Kidney (tissue), 14 donors: Measurements from ENCODE around the gene GNAI3. TPM values are rescaled to one million over a fixed set of nuclear protein-coding genes. Genes with fewer than 3 reads are reported as not detected.

Experiments
- DNase-seq, 5 donors: peaks; one replicate each; pipeline ENCODE4 v3.0.0-alpha.2; 2013 to 2020
- FAIRE-seq: peaks from 2 replicates; lab custom pipeline; 2012; peaks lifted over from hg19 to GRCh38; lab: Jason Lieb, UNC
- H3K27ac ChIP-seq, 2 donors: one replicate each; pipeline ENCODE4 v1.7.0; 2013; ENCODE audit warnings: low read depth in 2 of 2, low read length in 2 of 2, inconsistent platforms in 1 of 2
- H3K27me3 ChIP-seq: one replicate; pipeline ENCODE4 v1.7.1; 2013; ENCODE audit warnings: low read length, inconsistent platforms; ENCODE audit not compliant: control insufficient read depth, insufficient read depth
- H3K36me3 ChIP-seq, 3 donors: one replicate each; pipeline versions ENCODE4 v1.7.0 to v1.7.1; 2013; ENCODE audit warnings: low read length in 3 of 3, control low read depth in 1 of 3, inconsistent platforms in 1 of 3; ENCODE audit not compliant: insufficient read depth in 3 of 3, control insufficient read depth in 2 of 3
- H3K4me1 ChIP-seq, 3 donors: one replicate each; pipeline versions ENCODE4 v1.7.0 to v1.7.1; 2013; ENCODE audit warnings: low read length in 3 of 3, inconsistent platforms in 1 of 3, low read depth in 1 of 3; ENCODE audit not compliant: control insufficient read depth in 2 of 3, insufficient read depth in 2 of 3
- H3K4me3 ChIP-seq, 3 donors: one replicate each; pipeline versions ENCODE4 v1.7.0 to v1.8.1; 2013; ENCODE audit warnings: low read length in 3 of 3, control low read depth in 1 of 3, inconsistent platforms in 1 of 3
- H3K9ac ChIP-seq, 3 donors: one replicate each; pipeline versions ENCODE4 v1.7.0 to v1.7.1; 2013; ENCODE audit warnings: low read length in 3 of 3, control low read depth in 1 of 3, inconsistent platforms in 1 of 3
- H3K9me3 ChIP-seq, 3 donors: one replicate each; pipeline versions ENCODE4 v1.7.0 to v1.7.1; 2013; ENCODE audit warnings: low read length in 3 of 3, control low read depth in 1 of 3, inconsistent platforms in 1 of 3; ENCODE audit not compliant: control insufficient read depth in 2 of 3, insufficient read depth in 1 of 3
- intact Hi-C: fragments of 100-400 bp; cut with DNase I; formaldehyde crosslinking; loops from one replicate; pipeline ENCODE4 v1.11.1; 2022
- polyA plus RNA-seq: library from polyadenylated mRNA; stranded (reverse); fragments of 350-450 nt; fragmentation: Illumina TruSeq; extraction: RNeasy Lipid Tissue Mini Kit (QIAGEN cat#74804); gene quantifications from one replicate; pipeline ENCODE4 v1.2.3, GENCODE V29; 2014; ENCODE audit warnings: low read depth, low replicate concordance; ENCODE audit not compliant: insufficient read depth
- total RNA-seq: library from RNA; stranded (reverse); fragmentation: NEBNext Ultra II Directional; extraction: Animal tissue kit (Norgen Biotek cat#: 25700); gene quantifications from one replicate; pipeline ENCODE4 v1.2.1, GENCODE V29; 2021
- TF ChIP-seq, protein P1 (sequence below): IDR thresholded peaks from 3 replicates; pipeline ENCODE4 v1.5.1; 2012; ENCODE audit warnings: mild to moderate bottlenecking, moderate library complexity, borderline replicate concordance; ENCODE audit not compliant: insufficient read depth; ENCODE audit errors: extremely low read depth
- donor health status: control.
- donor health status: control.
- donor health status: control.
- donor health status: control.
- donor health status: control.
- donor health status: DM: yes; HTN: yes; CAD: no.
- donor health status: Normal renal cell carcinoma (clear cell type).

Gene GNAI3
- total and polyA plus RNA-seq, 2 donors from 2014 or later = 4.2 to 8.0 TPM

DNA sequence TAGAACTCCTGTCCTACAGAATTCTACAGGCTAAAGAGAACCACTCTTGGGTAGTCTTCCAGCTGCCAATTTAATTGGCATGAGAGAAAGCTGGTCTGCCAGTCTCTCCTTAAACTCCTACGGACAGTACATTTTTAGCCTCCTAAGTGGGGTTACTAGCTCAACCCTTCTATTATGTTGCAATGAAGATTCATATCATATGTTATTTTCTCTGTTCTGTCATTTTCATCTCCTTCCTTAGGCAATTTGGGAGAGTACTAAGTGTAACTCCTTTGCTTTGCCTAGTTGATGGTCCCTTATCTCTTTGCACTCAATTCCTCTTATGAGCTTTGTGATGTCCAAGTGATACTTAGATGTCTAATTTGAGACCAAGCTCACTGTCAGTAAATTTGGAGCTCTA, 57.0 kb downstream of the GNAI3 start:
- Histone ChIP-seq H3K36me3 (no peaks in the 10 kb centered on the region), H3K27ac (no peak overlapping the region), H3K9me3 (no peaks in the 10 kb centered on the region), H3K4me3 (no peak overlapping the region), H3K9ac (no peak overlapping the region), H3K27me3 (no peaks in the 10 kb centered on the region), H3K4me1 (no peaks in the 10 kb centered on the region)
- intact Hi-C loops = no loop called here
- no peak for FAIRE-seq
- DNase-seq = no peak
- TF ChIP-seq, protein P1, sequence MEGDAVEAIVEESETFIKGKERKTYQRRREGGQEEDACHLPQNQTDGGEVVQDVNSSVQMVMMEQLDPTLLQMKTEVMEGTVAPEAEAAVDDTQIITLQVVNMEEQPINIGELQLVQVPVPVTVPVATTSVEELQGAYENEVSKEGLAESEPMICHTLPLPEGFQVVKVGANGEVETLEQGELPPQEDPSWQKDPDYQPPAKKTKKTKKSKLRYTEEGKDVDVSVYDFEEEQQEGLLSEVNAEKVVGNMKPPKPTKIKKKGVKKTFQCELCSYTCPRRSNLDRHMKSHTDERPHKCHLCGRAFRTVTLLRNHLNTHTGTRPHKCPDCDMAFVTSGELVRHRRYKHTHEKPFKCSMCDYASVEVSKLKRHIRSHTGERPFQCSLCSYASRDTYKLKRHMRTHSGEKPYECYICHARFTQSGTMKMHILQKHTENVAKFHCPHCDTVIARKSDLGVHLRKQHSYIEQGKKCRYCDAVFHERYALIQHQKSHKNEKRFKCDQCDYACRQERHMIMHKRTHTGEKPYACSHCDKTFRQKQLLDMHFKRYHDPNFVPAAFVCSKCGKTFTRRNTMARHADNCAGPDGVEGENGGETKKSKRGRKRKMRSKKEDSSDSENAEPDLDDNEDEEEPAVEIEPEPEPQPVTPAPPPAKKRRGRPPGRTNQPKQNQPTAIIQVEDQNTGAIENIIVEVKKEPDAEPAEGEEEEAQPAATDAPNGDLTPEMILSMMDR = no peak

DNA sequence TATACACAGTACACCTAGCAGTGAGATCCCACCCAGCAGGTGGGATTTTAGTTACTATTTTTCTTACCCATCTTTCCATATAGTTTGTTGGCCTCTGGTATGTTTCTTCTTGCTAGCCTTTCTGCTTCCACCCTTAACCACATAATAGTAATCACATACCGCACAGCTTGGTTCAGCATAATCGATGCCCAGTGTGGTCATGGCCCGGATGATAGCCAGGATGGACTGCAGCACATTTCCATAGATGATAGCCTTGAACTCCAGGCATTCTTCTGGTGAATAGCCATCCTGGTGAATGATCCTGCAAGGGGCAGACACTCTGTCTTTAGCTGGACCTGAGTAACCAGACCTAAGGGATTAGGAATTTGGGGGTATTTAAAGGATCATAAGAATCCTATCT, 61.5 kb downstream of the GNAI3 start:
- Histone ChIP-seq H3K4me1 (peaks cover 0 to 4% (median 2%) of the 10 kb centered on the region in 3 donors), H3K36me3 (no peaks in the 10 kb centered on the region), H3K27ac (no peak overlapping the region), H3K27me3 (no peaks in the 10 kb centered on the region), H3K9ac (no peak overlapping the region), H3K9me3 (no peaks in the 10 kb centered on the region), H3K4me3 (no peak overlapping the region)
- no peak for FAIRE-seq
- TF ChIP-seq, protein P1 = no peak
- DNase-seq = no peak
- intact Hi-C loops = no loop called here

DNA sequence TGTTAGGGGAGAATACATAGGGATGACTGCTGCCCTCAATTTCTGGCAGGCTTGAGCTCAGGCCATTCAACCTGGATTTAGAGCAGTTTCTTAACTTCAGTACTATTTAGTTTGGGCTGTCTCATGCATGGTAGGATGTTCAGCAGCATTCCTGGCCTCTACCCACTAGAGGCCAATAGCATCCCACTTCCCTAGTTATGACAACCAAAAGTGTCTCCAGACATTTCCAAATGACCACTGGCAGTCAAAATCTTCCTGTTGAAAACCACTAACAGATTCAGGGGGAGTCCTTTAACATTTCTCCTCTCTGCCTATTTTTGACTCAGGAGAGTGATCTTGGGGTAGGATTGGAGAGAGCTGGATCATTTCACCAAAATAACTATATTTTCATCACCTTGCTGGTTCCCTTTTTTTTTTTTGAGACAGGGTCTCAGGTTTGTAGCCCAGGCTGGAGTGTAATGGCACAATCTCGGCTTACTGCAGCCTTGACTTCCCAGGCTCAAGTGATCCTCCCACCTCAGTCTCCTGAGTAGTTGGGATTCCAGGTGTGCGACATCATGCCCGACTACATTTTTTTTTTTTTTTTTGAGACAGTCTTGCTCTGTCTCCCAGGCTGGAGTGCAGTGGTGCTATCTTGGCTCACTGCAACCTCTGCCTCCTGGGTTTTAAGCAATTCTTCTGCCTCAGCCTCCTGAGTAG, 62.3 kb downstream of the GNAI3 start:
- no peaks in the 10 kb centered on the region for H3K27me3 ChIP-seq
- peaks cover 0 to 4% (median 2%) of the 10 kb centered on the region in 3 donors for H3K4me1 ChIP-seq
- no peak overlapping the region for H3K27ac ChIP-seq
- intact Hi-C loops = no loop called here
- no peak overlapping the region for H3K9ac ChIP-seq
- FAIRE-seq (no peak), DNase-seq (no peak)
- TF ChIP-seq, protein P1 = no peak
- H3K9me3 ChIP-seq = no peaks in the 10 kb centered on the region
- H3K4me3 ChIP-seq = no peak overlapping the region
- H3K36me3 ChIP-seq = no peaks in the 10 kb centered on the region
